ENCODE results near the gene TIGD3. TPM values are rescaled to one million over a fixed set of nuclear protein-coding genes. Genes with fewer than 3 reads are reported as not detected.

TIGD3 gene
- total and polyA plus RNA-seq, 2 of the 8 experiments (the other 6 are each of a cell fraction or from before 2014, with no cell fraction given), result 1.1 to 1.3 TPM

GRCh38 chr11:65325435-65325834, 29.1 kb upstream of the TIGD3 start:
- Histone ChIP-seq H3K56ac (replicated peaks; ENCODE audit: insufficient read length, low read depth, low read length) (no peak overlapping the region), H4K5ac (ENCODE audit: insufficient read length, low read depth, low read length) (no peak overlapping the region), H2BK15ac (ENCODE audit: low read length) (no peak overlapping the region), H3K9me3 (ENCODE audit: insufficient read depth in 2 of 2, low read depth in 1 of 2, low read length in 1 of 2) (no peaks in the 10 kb centered on the region), H3K4me3 (ENCODE audit: extremely low read depth in 1 of 4, insufficient read depth in 2 of 4, low read depth in 3 of 4, low read length in 4 of 4) (no peak overlapping the region), H2BK5ac (ENCODE audit: low read depth, low read length) (no peak overlapping the region), H3K4me1 (replicated peaks in 1 of 4; ENCODE audit: control insufficient read depth in 3 of 4, insufficient read depth in 4 of 4, low read length in 3 of 4) (no peaks in the 10 kb centered on the region; a peak in 1 of 7 replicates), H3K4me2 (ENCODE audit: insufficient read depth in 1 of 2, low read depth in 2 of 2, low read length in 2 of 2) (no peak overlapping the region), H4K8ac (ENCODE audit: extremely low read depth, insufficient read depth, low read length) (no peak overlapping the region), H3K79me1 (ENCODE audit: low read depth, low read length) (peaks cover 6% of the 10 kb centered on the region), H3K23ac (ENCODE audit: insufficient read length) (no peak overlapping the region), H3K18ac (ENCODE audit: extremely low read depth, low read length) (no peak overlapping the region), H2AFZ (ENCODE audit: low read length) (no peak overlapping the region), H3K79me2 (ENCODE audit: control insufficient read depth in 1 of 2, insufficient read depth in 2 of 2, low read length in 2 of 2) (no peaks in the 10 kb centered on the region), H3K36me3 (ENCODE audit: control insufficient read depth in 2 of 4, insufficient read depth in 4 of 4, low read length in 3 of 4) (peaks cover 0 to 17% (median 7%) of the 10 kb centered on the region in 4 experiments; a peak in 7 of 8 replicates), H2BK12ac (ENCODE audit: low read depth, low read length) (no peak overlapping the region), H2BK20ac (ENCODE audit: low read length) (no peak overlapping the region), H2AK5ac (ENCODE audit: low read depth, low read length) (no peak overlapping the region), H4K91ac (replicated peaks; ENCODE audit: insufficient read length, low read length) (no peak overlapping the region), H3K27me3 (replicated peaks in 1 of 4; ENCODE audit: control insufficient read depth in 3 of 4, extremely low read depth in 1 of 4, insufficient read depth in 3 of 4, low read length in 3 of 4) (no peaks in the 10 kb centered on the region; a peak in 1 of 7 replicates), H2BK120ac (replicated peaks; ENCODE audit: low read depth, low read length) (no peak overlapping the region), H3K27ac (ENCODE audit: low read depth, low read length) (no peak overlapping the region), H3K9ac (replicated peaks in 1 of 4; ENCODE audit: extremely low read depth in 1 of 4, low read depth in 3 of 4, low read length in 3 of 4) (no peak overlapping the region), H3K14ac (ENCODE audit: insufficient read length) (no peak overlapping the region), H3K4ac (replicated peaks; ENCODE audit: insufficient read length, low read depth, low read length) (no peak overlapping the region), H3K23me2 (ENCODE audit: low read depth, low read length) (no peaks in the 10 kb centered on the region), H4K20me1 (replicated peaks in 1 of 2; ENCODE audit: control insufficient read depth in 1 of 2, insufficient read depth in 2 of 2, low read length in 2 of 2) (peaks cover 4 to 10% of the 10 kb centered on the region in 2 experiments)
- CTCF ChIA-PET (ENCODE audit: partially characterized antibody), result interaction anchor here (0.7 to 52.8 kb wide), 3 partner anchors 8 to 219 kb away, joined by 4 to 1179 read pairs (median 20); no protein-coding TSS in a partner anchor
- POLR2A ChIA-PET (ENCODE audit: partially characterized antibody), result interaction anchor here (0.9 to 20.9 kb wide), 6 partner anchors 9 to 229 kb away, joined by 3 to 208 read pairs (median 7); partner anchors contain the start of genes CDC42EP2, DPF2 and VPS51
- TF ChIP-seq SP2 (IDR thresholded peaks at IDR 0.05; ENCODE audit: low read length), result no peak
- no peak for TF ChIP-seq JUND (IDR thresholded peaks at IDR 0.05; ENCODE audit: low read length)
- no peak for TF ChIP-seq ZNF274 (IDR thresholded peaks at IDR 0.05; ENCODE audit: borderline replicate concordance, extremely low read depth, low read length)
- TF ChIP-seq POU5F1 (IDR thresholded peaks at IDR 0.05; ENCODE audit: low read depth, low read length), result no peak
- no peak for TF ChIP-seq RNF2 (IDR thresholded peaks at IDR 0.05; ENCODE audit: borderline replicate concordance, low read depth, low read length, missing control alignments, poor library complexity, severe bottlenecking)
- TF ChIP-seq KDM1A (IDR thresholded peaks at IDR 0.05; ENCODE audit: borderline replicate concordance, low read length), result no peak
- TF ChIP-seq EP300 (IDR thresholded peaks at IDR 0.05; ENCODE audit: borderline replicate concordance in 1 of 2, low read depth in 2 of 2, low read length in 2 of 2), result no peak
- TF ChIP-seq NRF1 (IDR thresholded peaks at IDR 0.05; ENCODE audit: low read depth, low read length), result no peak
- no peak for TF ChIP-seq RFX5 (IDR thresholded peaks at IDR 0.05; ENCODE audit: borderline replicate concordance, low read depth, low read length)
- no peak for TF ChIP-seq BRCA1 (IDR thresholded peaks at IDR 0.05; ENCODE audit: low read depth, low read length)
- TF ChIP-seq CEBPB (IDR thresholded peaks at IDR 0.05; ENCODE audit: low read depth, low read length), result no peak
- TF ChIP-seq EZH2 (IDR thresholded peaks at IDR 0.05; ENCODE audit: low read depth, low read length, severe bottlenecking), result no peak
- FAIRE-seq (no peak), DNase-seq (ENCODE audit: low read depth in 1 of 2, low spot score in 2 of 2) (no peak)
- WGBS, 2 experiments (ENCODE audit: extremely low coverage in 1 of 2, insufficient coverage in 1 of 2, insufficient read length in 1 of 2, insufficient replicate concordance in 2 of 2, low coverage in 1 of 2, low lambda C conversion rate in 2 of 2, missing lambda C conversion rate in 1 of 2), result 86% methylated on average over 4 of the region's 4 CpGs; no CpG with 5 or more reads in 1 of the 2 experiments

Measured in H1 (cell line).